Transverse colon (tissue), 4 donors: Measurements from ENCODE around the gene HOPX. TPM values are rescaled to one million over a fixed set of nuclear protein-coding genes. Genes with fewer than 3 reads are reported as not detected.

Experiments used
- DNase-seq: peaks from one replicate; pipeline ENCODE4 v3.0.0-alpha.2; 2019
- H3K27ac ChIP-seq, 4 donors: fragments of 200-600 bp; sonication (generic); 2 replicates each; pipeline ENCODE4 v1.5.1; 2016 to 2018; ENCODE audit warnings: inconsistent platforms in 4 of 4
- H3K27me3 ChIP-seq: fragments of 200-600 bp; sonication (generic); 2 replicates; pipeline ENCODE4 v1.5.1; 2017; ENCODE audit warnings: inconsistent platforms
- H3K36me3 ChIP-seq, 4 donors: fragments of 200-600 bp; sonication (generic); 2 replicates each; pipeline ENCODE4 v1.5.1; 2017 to 2019; ENCODE audit warnings: inconsistent platforms in 4 of 4
- H3K4me1 ChIP-seq, 4 donors: fragments of 200-600 bp; sonication (generic); 2 replicates each; pipeline ENCODE4 v1.5.1; 2017 to 2020; ENCODE audit warnings: inconsistent platforms in 4 of 4
- H3K4me3 ChIP-seq, 4 donors: fragments of 200-600 bp; sonication (generic); 1 replicate in 1 of 4; 2 replicates in 3 of 4; pipeline versions ENCODE4 v1.5.1 to v1.6.1; 2017 to 2019; ENCODE audit warnings: inconsistent platforms in 4 of 4
- H3K9me3 ChIP-seq, 2 donors: fragments of 200-600 bp; sonication (generic); 2 replicates each; pipeline ENCODE4 v1.5.1; 2017 to 2019; ENCODE audit warnings: inconsistent platforms in 2 of 2
- CTCF ChIP-seq, 5 experiments: fragments of 200-600 bp in 3 of 5; fragments of 450-650 bp in 2 of 5; sonication (generic) in 3 of 5; IDR thresholded peaks; 1 replicate in 2 of 5; 2 replicates in 3 of 5; pipeline ENCODE4 v1.5.1; 2016 to 2017; ENCODE audit warnings: antibody characterized with exemption in 5 of 5, inconsistent platforms in 3 of 5, mild to moderate bottlenecking in 2 of 5, moderate library complexity in 1 of 5
- EP300 ChIP-seq: sonication (generic); formaldehyde crosslinking; IDR thresholded peaks from one replicate; pipeline ENCODE4 v1.6.1; 2017; ENCODE audit warnings: antibody characterized with exemption, low read depth
- POLR2A ChIP-seq: fragments of 450-650 bp; IDR thresholded peaks from one replicate; pipeline ENCODE4 v1.6.1; 2016; ENCODE audit warnings: antibody characterized with exemption, mild to moderate bottlenecking, moderate library complexity
- POLR2AphosphoS5 ChIP-seq, 3 donors: sonication (generic); formaldehyde crosslinking; IDR thresholded peaks; one replicate each; pipeline ENCODE4 v1.6.1; 2016; ENCODE audit warnings: antibody characterized with exemption in 3 of 3
- WGBS, 2 donors: methylation state at CpG; one replicate each; pipeline ENCODE4 v1.1.5; 2018; ENCODE audit warnings: low coverage in 1 of 2; 5-methylcytosine and 5-hydroxymethylcytosine counted together
- in situ Hi-C, 4 donors: fragments of 200-750 bp; cut with MboI; loops; one replicate each; pipeline versions ENCODE4 v1.15.0 to v1.15.1; 2017; ENCODE audit warnings: low sequenced_read_pairs in 3 of 4, low pct_ligation_motif_present in 1 of 4, low pct_unique_long_range_greater_than_20kb in 1 of 4
- intact Hi-C: fragments of 100-400 bp; cut with DNase I; formaldehyde crosslinking; loops from one replicate; pipeline ENCODE4 v1.15.1; 2023; ENCODE audit warnings: low total_unique reads
- total RNA-seq, 4 donors: library from RNA; depleted of rRNA; stranded (reverse); fragments of >200 nt; gene quantifications; one replicate each; pipeline ENCODE4 v1.1.0, GENCODE V29; 2016

Gene HOPX
- total RNA-seq, 4 donors from 2014 or later = 2.6 to 27.5 (median 7.7) TPM

- H3K27me3 ChIP-seq = peaks cover 72% of the 10 kb centered on the region
- 0 to 3% methylated on average over 3 to 28 of the region's 28 CpGs for WGBS, 2 donors
- H3K36me3 ChIP-seq = no peaks in the 10 kb centered on the region
- in situ Hi-C loops (no loop called here), intact Hi-C loops (no loop called here)
- no peaks in the 10 kb centered on the region for H3K9me3 ChIP-seq
- H3K4me1 ChIP-seq = peaks cover 15 to 32% (median 28%) of the 10 kb centered on the region in 4 donors
- peak overlapping the region; percentile 68 to 87 (median 78) for H3K27ac ChIP-seq
- peak overlapping the region; percentile 28 to 60 (median 48) for H3K4me3 ChIP-seq
- TF ChIP-seq POLR2AphosphoS5 (IDR thresholded peaks at IDR 0.05) = peak in 2 of 3 donors; percentile 51 to 66
- TF ChIP-seq EP300 = no peak
- peak; percentile 26 for DNase-seq
Observed at GRCh38 chr4:56655209-56655626, 25.9 kb downstream of the HOPX start.

DNA sequence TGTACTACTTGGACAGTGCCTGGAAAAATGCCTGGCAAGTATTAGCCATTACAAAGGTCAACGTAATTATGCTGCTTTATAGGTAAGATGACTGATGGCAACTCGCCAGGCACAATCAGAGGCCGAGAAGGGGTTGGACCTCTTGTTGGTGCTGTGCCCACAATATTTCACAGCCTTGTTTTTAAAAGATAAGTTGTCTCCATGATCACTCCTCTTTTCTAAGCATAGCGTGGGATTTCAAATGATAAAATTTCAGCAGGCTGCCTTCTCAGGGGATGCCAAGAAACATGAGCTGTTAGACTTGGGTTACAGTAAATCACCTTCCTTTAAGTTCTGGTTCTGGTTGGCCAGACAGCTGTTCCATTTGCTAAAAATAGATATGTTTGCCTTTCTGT is 26.9 kb downstream of the HOPX start:
- Histone ChIP-seq H3K27ac (peak overlapping the region in 3 of 4 donors; percentile 76 to 87 (median 81)), H3K4me3 (no peak overlapping the region), H3K27me3 (peaks cover 65% of the 10 kb centered on the region), H3K4me1 (peaks cover 15 to 32% (median 28%) of the 10 kb centered on the region in 4 donors), H3K36me3 (no peaks in the 10 kb centered on the region), H3K9me3 (no peaks in the 10 kb centered on the region)
- in situ Hi-C loops (no loop called here), intact Hi-C loops (no loop called here)
- TF ChIP-seq EP300 = no peak
- TF ChIP-seq POLR2AphosphoS5 (IDR thresholded peaks at IDR 0.05) = no peak
- TF ChIP-seq CTCF (IDR thresholded peaks at IDR 0.05) = no peak
- TF ChIP-seq POLR2A = no peak
- 28 to 32% methylated on average over 4 of the region's 4 CpGs for WGBS, 2 donors
- peak; percentile 59 for DNase-seq

DNA sequence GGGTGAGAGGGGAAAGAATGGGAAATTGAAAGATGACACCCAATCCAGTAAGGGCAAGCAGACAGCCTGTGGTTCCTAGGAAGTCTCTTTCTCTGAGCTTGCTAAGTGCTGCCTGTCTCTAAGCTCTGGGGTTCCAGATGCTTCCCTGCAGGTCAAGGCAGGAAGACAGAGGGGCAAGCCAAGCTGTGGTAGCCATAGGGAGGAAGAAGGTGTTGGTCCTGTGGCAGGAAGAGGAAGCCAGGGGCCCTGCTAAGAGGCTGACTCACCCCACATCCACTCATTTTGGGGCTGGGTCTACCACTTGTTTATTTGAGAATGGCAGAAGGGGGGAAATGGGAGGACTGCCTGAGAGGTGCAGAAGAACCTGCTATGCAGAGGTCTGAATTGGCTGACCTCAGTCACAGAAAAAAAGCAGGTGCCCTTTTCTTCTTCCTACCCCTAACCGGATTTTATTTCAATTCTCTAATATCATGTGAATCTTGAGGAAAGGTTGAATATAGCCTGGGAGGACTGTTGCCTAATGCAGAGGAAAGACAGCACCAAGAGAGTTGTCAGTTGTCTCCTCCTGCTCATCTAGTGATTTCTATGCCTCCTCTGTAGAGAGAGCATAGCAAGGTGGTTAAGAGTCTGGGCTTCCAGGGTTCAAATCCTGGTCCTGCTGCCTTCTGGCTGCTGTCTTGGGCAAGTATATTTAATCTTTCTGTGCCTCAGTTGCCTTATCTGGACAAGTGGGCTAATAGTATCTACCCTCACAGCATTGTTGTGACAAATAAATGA is 27.4 kb downstream of the HOPX start:
- 38 to 50% methylated on average over 1 of the region's 1 CpG for WGBS, 2 donors
- H3K4me3 ChIP-seq = no peak overlapping the region
- in situ Hi-C loops = no loop called here
- H3K4me1 ChIP-seq = peaks cover 15 to 32% (median 28%) of the 10 kb centered on the region in 4 donors
- H3K36me3 ChIP-seq = no peaks in the 10 kb centered on the region
- no peak for TF ChIP-seq POLR2A
- no peak for TF ChIP-seq POLR2AphosphoS5 (IDR thresholded peaks at IDR 0.05)
- TF ChIP-seq EP300 = no peak
- no peak for TF ChIP-seq CTCF (IDR thresholded peaks at IDR 0.05)
- intact Hi-C loops = no loop called here
- peak; percentile 15 for DNase-seq
- peaks cover 59% of the 10 kb centered on the region for H3K27me3 ChIP-seq
- H3K9me3 ChIP-seq = no peaks in the 10 kb centered on the region
- H3K27ac ChIP-seq = peak overlapping the region in 3 of 4 donors; percentile 76 to 87 (median 81)

- TF ChIP-seq EP300 (no peak), CTCF (IDR thresholded peaks at IDR 0.05) (no peak), POLR2A (no peak), POLR2AphosphoS5 (IDR thresholded peaks at IDR 0.05) (no peak)
- in situ Hi-C loops (no loop called here), intact Hi-C loops (no loop called here)
- Histone ChIP-seq H3K36me3 (no peaks in the 10 kb centered on the region), H3K4me3 (no peak overlapping the region), H3K27ac (no peak overlapping the region), H3K4me1 (peaks cover 15 to 32% (median 28%) of the 10 kb centered on the region in 4 donors), H3K9me3 (no peaks in the 10 kb centered on the region), H3K27me3 (peaks cover 45% of the 10 kb centered on the region)
- no peak for DNase-seq
- WGBS, 2 donors = 88% methylated on average over 3 of the region's 3 CpGs; no CpG with 5 or more reads in 1 of the 2 donors
Observed at GRCh38 chr4:56652196-56652595, 28.9 kb downstream of the HOPX start.
